ENCODE results near the gene PPP1R12A.
"Not testable (repeated sequence)": the region's sequence is repeated elsewhere in the genome, so short reads cannot be mapped to it uniquely, and the experiment has no call there.

Gene PPP1R12A

GRCh38 chr12:79935021-79935623 lies at the start of gene PPP1R12A:
TSS of gene PPP1R12A (minus strand) at chr12:79935097. CDS start at chr12:79934931, 166 bp downstream.
- DNase-seq, result peak; percentile 78 to 98 (median 96)

GRCh38 chr12:79983986-79984620 lies 49.2 kb upstream of the PPP1R12A start:
- no peak for DNase-seq

GRCh38 chr12:79983492-79983891 lies 48.6 kb upstream of the PPP1R12A start:
- no peak for DNase-seq

GRCh38 chr12:79982086-79983062 lies 47.5 kb upstream of the PPP1R12A start:
- DNase-seq, result no peak

- no peak for DNase-seq
Observed at GRCh38 chr12:79978692-79979091, 43.8 kb upstream of the PPP1R12A start.

- not testable (repeated sequence) for DNase-seq
Observed at GRCh38 chr12:79977856-79978460, 43.1 kb upstream of the PPP1R12A start.

GRCh38 chr12:79975143-79975542 lies 40.2 kb upstream of the PPP1R12A start:
- DNase-seq, result no peak

GRCh38 chr12:79973801-79974200 lies 38.9 kb upstream of the PPP1R12A start:
- no peak for DNase-seq

GRCh38 chr12:79964100-79964627 lies 29.3 kb upstream of the PPP1R12A start:
- DNase-seq, result no peak

- DNase-seq, result no peak
Observed at GRCh38 chr12:79961411-79961810, 26.5 kb upstream of the PPP1R12A start.

- DNase-seq, result peak in 3 of 14 donors; percentile 4 to 19 (median 4)
Observed at GRCh38 chr12:79959484-79959883, 24.6 kb upstream of the PPP1R12A start.

- DNase-seq, result no peak
Observed at GRCh38 chr12:79956896-79957295, 22.0 kb upstream of the PPP1R12A start.

- no peak for DNase-seq
Observed at GRCh38 chr12:79955561-79955960, 20.7 kb upstream of the PPP1R12A start.

- DNase-seq, result no peak
Observed at GRCh38 chr12:79954037-79954610, 19.2 kb upstream of the PPP1R12A start.

GRCh38 chr12:79949098-79949497 lies 14.2 kb upstream of the PPP1R12A start:
- no peak for DNase-seq

- DNase-seq, result no peak
Observed at GRCh38 chr12:79945433-79945832, 10.5 kb upstream of the PPP1R12A start.

- no peak for DNase-seq
Observed at GRCh38 chr12:79944565-79944964, 9.7 kb upstream of the PPP1R12A start.

GRCh38 chr12:79942846-79943245 lies 7.9 kb upstream of the PPP1R12A start:
- not testable (repeated sequence) for DNase-seq

- DNase-seq, result no peak
Observed at GRCh38 chr12:79939728-79940310, 4.9 kb upstream of the PPP1R12A start.

- DNase-seq, result no peak
Observed at GRCh38 chr12:79938843-79939242, 3.9 kb upstream of the PPP1R12A start.

GRCh38 chr12:79936670-79937069 lies 1.8 kb upstream of the PPP1R12A start:
- peak in 1 of 14 donors; percentile 17 for DNase-seq

Data from C1 segment of cervical spinal cord (tissue), 14 donors.